ENCODE data around the gene COTL1. TPM values are rescaled to one million over a fixed set of nuclear protein-coding genes. Genes with fewer than 3 reads are reported as not detected.
A peak's percentile ranks its signal among the peaks of the same experiment; 100 is the strongest.

The COTL1 gene
- total and polyA plus RNA-seq, 9 of the 15 experiments (the other 6 are each of a cell fraction or from before 2014, with no cell fraction given), result 27.7 to 185 (median 72.5) TPM

DNA sequence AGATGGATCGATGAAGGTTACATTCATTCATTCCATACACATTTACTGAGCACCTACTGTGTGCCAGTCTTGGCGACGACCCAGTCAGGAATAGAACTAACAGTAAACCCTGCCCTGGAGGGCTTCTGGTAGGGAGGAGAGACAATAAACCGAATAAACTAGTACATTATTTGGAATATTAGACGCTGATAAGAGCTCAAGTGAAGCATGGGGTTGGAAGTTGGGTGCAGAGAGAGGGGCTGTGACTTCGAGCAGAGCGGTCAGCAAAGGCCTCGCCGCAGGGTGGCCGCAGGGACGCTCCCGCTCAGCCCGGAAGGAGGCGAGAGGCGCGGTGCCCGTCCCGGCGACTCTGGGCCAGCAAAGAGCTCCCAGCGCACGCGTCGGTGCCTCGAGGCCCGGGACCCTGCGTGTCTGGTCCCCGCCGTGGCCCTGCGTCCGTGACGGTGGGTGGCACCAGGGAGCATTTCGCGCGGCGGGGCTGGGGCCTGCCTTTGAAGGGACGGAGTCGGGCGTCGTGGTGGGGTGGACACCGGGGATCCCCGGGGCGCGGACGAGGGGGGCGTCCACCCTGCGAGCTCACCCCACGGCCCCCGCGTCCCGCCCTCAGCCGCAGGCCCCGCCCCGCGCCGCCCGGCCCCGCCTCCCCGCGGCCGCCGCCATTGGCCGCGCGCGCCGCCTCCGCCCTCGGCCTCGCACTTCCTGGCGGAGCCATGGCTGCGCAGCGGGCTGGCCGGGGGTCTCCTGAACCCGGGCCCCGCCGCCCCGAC is 30.1 kb upstream of the COTL1 start, which contains the start of gene KLHL36 (continued):
- TF ChIP-seq, protein P1, sequence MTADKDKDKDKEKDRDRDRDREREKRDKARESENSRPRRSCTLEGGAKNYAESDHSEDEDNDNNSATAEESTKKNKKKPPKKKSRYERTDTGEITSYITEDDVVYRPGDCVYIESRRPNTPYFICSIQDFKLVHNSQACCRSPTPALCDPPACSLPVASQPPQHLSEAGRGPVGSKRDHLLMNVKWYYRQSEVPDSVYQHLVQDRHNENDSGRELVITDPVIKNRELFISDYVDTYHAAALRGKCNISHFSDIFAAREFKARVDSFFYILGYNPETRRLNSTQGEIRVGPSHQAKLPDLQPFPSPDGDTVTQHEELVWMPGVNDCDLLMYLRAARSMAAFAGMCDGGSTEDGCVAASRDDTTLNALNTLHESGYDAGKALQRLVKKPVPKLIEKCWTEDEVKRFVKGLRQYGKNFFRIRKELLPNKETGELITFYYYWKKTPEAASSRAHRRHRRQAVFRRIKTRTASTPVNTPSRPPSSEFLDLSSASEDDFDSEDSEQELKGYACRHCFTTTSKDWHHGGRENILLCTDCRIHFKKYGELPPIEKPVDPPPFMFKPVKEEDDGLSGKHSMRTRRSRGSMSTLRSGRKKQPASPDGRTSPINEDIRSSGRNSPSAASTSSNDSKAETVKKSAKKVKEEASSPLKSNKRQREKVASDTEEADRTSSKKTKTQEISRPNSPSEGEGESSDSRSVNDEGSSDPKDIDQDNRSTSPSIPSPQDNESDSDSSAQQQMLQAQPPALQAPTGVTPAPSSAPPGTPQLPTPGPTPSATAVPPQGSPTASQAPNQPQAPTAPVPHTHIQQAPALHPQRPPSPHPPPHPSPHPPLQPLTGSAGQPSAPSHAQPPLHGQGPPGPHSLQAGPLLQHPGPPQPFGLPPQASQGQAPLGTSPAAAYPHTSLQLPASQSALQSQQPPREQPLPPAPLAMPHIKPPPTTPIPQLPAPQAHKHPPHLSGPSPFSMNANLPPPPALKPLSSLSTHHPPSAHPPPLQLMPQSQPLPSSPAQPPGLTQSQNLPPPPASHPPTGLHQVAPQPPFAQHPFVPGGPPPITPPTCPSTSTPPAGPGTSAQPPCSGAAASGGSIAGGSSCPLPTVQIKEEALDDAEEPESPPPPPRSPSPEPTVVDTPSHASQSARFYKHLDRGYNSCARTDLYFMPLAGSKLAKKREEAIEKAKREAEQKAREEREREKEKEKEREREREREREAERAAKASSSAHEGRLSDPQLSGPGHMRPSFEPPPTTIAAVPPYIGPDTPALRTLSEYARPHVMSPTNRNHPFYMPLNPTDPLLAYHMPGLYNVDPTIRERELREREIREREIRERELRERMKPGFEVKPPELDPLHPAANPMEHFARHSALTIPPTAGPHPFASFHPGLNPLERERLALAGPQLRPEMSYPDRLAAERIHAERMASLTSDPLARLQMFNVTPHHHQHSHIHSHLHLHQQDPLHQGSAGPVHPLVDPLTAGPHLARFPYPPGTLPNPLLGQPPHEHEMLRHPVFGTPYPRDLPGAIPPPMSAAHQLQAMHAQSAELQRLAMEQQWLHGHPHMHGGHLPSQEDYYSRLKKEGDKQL (CRISPR knock-in tag; IDR thresholded peaks at IDR 0.05; ENCODE audit: borderline replicate concordance), result 0 out of 2 replicates have a peak, but pooled peaks have one; percentile 80
- TF ChIP-seq, protein P2, sequence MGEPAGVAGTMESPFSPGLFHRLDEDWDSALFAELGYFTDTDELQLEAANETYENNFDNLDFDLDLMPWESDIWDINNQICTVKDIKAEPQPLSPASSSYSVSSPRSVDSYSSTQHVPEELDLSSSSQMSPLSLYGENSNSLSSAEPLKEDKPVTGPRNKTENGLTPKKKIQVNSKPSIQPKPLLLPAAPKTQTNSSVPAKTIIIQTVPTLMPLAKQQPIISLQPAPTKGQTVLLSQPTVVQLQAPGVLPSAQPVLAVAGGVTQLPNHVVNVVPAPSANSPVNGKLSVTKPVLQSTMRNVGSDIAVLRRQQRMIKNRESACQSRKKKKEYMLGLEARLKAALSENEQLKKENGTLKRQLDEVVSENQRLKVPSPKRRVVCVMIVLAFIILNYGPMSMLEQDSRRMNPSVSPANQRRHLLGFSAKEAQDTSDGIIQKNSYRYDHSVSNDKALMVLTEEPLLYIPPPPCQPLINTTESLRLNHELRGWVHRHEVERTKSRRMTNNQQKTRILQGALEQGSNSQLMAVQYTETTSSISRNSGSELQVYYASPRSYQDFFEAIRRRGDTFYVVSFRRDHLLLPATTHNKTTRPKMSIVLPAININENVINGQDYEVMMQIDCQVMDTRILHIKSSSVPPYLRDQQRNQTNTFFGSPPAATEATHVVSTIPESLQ (CRISPR knock-in tag; IDR thresholded peaks at IDR 0.05), result 0 out of 2 replicates have a peak, but pooled peaks have one; percentile 80
- TF ChIP-seq ZNF263 (CRISPR knock-in tag; IDR thresholded peaks at IDR 0.05; ENCODE audit: borderline replicate concordance) (no peak), CAMTA2 (CRISPR knock-in tag; conservative IDR thresholded peaks at IDR 0.05) (no peak), MBD2 (IDR thresholded peaks at IDR 0.05; ENCODE audit: borderline replicate concordance, low read depth) (no peak; the same call in 1 of the 2 replicates), RBM39 (optimal IDR thresholded peaks at IDR 0.05; ENCODE audit: low read depth, low read length) (no peak), MIER1 (IDR thresholded peaks at IDR 0.05; ENCODE audit: low read depth) (no peak), PPARD (CRISPR knock-in tag; IDR thresholded peaks at IDR 0.05) (no peak), NCOA4 (IDR thresholded peaks at IDR 0.05; ENCODE audit: partially characterized antibody) (no peak), ZBTB8A (IDR thresholded peaks at IDR 0.05; ENCODE audit: partially characterized antibody) (no peak), SMAD2 (IDR thresholded peaks at IDR 0.05; ENCODE audit: low read depth, low read length) (no peak), ZNF224 (CRISPR knock-in tag; IDR thresholded peaks at IDR 0.05) (no peak), ZNF586 (CRISPR knock-in tag; conservative IDR thresholded peaks at IDR 0.05) (no peak)
- TF ChIP-seq, protein P3, sequence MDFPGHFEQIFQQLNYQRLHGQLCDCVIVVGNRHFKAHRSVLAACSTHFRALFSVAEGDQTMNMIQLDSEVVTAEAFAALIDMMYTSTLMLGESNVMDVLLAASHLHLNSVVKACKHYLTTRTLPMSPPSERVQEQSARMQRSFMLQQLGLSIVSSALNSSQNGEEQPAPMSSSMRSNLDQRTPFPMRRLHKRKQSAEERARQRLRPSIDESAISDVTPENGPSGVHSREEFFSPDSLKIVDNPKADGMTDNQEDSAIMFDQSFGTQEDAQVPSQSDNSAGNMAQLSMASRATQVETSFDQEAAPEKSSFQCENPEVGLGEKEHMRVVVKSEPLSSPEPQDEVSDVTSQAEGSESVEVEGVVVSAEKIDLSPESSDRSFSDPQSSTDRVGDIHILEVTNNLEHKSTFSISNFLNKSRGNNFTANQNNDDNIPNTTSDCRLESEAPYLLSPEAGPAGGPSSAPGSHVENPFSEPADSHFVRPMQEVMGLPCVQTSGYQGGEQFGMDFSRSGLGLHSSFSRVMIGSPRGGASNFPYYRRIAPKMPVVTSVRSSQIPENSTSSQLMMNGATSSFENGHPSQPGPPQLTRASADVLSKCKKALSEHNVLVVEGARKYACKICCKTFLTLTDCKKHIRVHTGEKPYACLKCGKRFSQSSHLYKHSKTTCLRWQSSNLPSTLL (IDR thresholded peaks at IDR 0.05), result no peak
- TF ChIP-seq, protein P4, sequence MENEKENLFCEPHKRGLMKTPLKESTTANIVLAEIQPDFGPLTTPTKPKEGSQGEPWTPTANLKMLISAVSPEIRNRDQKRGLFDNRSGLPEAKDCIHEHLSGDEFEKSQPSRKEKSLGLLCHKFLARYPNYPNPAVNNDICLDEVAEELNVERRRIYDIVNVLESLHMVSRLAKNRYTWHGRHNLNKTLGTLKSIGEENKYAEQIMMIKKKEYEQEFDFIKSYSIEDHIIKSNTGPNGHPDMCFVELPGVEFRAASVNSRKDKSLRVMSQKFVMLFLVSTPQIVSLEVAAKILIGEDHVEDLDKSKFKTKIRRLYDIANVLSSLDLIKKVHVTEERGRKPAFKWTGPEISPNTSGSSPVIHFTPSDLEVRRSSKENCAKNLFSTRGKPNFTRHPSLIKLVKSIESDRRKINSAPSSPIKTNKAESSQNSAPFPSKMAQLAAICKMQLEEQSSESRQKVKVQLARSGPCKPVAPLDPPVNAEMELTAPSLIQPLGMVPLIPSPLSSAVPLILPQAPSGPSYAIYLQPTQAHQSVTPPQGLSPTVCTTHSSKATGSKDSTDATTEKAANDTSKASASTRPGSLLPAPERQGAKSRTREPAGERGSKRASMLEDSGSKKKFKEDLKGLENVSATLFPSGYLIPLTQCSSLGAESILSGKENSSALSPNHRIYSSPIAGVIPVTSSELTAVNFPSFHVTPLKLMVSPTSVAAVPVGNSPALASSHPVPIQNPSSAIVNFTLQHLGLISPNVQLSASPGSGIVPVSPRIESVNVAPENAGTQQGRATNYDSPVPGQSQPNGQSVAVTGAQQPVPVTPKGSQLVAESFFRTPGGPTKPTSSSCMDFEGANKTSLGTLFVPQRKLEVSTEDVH (IDR thresholded peaks at IDR 0.05; ENCODE audit: low read depth, partially characterized antibody), result no peak

Measured in K562 (cell line).